Occipital lobe (tissue), 2 donors: ENCODE measurements around the gene CREB3L4. TPM values are rescaled to one million over a fixed set of nuclear protein-coding genes. Genes with fewer than 3 reads are reported as not detected.

Experiments used
- DNase-seq: peaks from one replicate; lab custom pipeline; 2025; lab: John Stamatoyannopoulos, UW
- total RNA-seq: library from RNA; depleted of rRNA; stranded (reverse); fragments of >200 nt; gene quantifications from one replicate; pipeline ENCODE4 v1.2.3, GENCODE V29; 2014

Gene CREB3L4
- total RNA-seq, result 7.2 TPM

DNA sequence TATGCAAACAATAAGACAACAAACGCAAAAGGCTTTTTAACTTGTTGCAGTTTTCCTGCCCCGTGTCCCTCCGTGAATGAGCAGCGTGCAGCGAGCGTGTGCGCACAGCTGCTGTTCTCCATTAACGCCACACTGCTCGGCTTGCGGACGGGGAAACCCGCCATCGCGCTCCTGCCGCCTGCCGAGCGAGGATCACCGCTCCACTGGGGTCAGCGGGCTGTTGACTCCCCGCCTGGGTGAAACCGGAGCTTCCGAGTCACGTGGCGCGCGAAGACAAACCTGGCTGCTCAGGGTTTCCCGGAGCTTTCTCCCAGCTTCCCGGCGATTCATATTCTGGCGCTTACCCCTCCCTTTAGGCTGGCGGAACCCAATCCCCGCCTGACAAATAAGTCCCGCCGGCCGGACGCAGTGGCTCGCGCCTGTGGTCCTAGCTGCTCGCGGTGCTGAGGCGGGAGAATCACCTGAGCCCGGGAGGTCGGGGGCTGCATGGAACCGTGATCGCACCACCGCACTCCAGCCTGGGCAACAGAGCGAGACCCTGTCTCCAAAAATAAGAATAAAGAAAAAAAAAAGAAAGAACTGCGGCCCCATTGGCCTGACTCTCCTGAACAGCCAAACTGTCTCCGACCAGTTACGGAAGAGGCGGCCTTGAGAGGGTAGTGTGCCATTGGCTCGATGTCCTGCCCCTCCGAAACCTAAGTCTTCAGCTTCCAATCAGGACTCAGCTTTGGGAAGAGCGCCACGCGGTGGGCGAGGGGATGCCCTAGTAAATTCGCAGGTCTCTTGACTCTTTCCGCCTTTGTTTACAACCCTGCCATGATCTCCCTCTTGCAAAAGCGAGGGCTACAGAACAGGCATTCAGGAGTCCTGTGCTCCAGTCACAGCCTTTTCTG is at the start of gene CREB3L4:
Gene CREB3L4, plus strand, starts transcription at position 796 of the 893 bp plus-strand sequence. CDS start 624 bp downstream, outside the sequence.
- peak; percentile 89 for DNase-seq

- no peak for DNase-seq
Observed at GRCh38 chr1:153919876-153920852, 47.5 kb upstream of the CREB3L4 start.

DNA sequence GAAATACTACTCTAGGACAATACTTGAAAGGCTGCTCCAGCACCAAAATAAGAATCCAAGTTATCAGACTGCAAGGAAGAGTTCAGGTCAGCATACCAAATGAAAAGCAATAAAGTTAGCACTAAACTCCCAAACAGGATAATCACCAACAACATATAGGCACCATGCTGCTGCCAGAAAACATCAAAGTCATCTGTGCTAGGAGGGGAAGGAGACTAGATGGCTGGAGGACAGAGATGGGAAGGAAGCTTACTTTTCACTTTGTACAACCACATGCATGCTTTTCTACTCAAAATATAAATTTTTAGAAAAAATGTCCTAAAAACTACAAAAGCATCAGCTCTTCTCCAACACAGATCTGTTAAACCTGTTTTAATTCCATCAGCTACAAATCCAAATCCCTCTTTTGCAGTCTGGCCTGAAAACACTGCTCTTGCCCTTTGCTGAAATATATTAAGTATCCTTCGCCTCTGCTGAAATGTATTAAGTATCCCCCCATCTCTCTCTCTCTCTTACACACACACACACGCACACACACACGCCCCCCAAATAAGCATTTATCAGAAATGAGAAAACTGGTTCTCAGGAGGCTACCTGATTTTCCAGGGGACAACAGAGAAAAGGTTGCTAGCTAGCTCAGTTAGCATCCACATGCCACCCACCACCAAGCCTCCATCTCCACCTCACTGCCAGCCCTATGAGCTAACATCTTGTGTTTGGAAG is 46.5 kb upstream of the CREB3L4 start:
- DNase-seq, result no peak

- DNase-seq, result no peak
Observed at GRCh38 chr1:153921803-153922075, 46.0 kb upstream of the CREB3L4 start.

DNA sequence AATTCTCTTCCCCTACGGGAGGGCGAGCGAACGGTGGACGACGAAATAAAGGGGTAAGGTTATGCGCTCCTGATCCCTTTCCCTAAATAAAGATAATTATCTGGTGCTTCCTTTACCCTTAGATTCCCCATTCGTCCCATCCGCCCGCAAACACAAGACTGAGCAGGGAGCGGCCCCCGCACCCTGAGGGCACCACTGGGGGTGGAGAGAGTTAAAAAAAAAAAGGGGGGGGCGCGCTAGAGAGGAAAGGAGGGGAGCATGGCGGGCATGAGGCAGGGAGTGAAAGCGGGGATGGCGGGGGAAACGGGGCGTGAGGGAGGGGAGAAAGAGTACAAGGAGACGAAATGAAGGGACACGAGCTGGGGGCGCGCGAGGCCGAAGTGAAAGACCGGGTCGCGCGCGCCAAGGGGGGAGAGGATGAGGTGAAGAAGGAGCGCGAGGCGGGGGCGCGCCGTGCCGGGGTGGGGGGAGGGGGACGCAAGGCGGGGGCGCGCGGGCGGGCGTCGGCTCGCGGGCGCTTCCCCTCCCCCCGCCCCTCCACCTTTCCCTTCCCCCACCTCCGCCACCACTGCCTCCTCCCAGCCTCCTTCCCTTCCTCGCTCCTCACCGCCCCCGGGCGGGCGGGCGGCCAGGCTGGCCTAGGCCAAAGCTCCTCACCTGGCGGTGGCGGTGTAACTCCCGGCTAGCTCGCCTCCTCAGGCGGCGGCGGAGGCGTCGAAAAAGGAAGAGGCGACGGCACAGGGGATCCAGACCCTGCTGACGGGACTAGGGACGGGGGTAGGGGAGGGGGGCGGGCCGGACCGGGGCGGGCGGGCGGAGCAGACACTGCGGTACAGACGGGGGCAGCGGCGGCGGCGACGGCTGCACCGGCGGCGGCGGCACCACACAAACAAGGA is 45.4 kb upstream of the CREB3L4 start:
- peak; percentile 74 for DNase-seq

DNA sequence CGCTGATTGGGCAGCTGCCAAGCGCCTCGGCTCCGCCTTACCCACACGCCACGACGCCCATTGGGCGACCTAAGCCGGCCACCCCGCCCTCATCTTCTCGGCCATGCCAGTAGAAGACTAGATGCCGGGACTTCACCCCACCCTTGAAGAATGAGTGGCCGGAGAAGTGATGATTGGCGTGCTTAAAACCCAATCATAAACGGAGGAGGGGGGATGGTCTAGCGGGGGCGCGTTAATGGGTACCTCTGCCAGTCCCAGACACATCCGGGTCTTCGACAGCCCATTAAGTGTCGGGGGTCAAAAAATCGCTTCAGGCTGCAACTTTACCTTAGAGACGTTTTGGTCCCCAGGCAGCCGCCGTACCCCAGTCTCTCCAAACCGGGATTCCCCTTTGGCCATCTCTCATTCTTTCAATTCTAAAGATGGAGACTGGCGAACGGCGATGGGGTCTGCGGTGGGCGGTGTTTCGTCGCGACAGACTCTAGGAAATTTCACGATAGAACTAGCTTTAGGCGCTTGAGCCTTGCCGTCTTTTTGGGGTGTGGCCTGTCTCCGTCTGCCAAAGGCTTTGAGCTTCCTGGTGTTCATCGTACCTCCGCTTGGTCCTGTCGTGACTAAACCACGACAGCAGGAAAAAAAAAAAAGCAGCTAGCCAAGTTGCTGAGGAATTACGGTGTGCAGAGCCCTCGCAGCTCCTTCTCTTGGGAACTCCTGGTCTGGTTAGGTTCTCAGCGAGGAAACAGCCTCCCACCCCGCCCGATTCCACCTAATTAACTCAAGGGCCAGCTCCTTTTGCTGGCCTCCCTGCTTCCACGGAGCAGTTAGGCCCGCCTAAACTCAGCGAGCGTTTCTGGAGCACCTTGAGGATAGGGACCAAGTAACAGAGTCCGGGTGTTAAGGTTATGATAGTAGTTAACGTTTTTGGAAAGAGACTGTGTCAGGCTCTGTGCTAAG is 44.5 kb upstream of the CREB3L4 start, which contains the start of gene GATAD2B:
Gene GATAD2B, minus strand, starts transcription at position 1 of the 954 bp plus-strand sequence. CDS start 94,625 bp downstream, outside the sequence.
- peak; percentile 98 for DNase-seq

DNA sequence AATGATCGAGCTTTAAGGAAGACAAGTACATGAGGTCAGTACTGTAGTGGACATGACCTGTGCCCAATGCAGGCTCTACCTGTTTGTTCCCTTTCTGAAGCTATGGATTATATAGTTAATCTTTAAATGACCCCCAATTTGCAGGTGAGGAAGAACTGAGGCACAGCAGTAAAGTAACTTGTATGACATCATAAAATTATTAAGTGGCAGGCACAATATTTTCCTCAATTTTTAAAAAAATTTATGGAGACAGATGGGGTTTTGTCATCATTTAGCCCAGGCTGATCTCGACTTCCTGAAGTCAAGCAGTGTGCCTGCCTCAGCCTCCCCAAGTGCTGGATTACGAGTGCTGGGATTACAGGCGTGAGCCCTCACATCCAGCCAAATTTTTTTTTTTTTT is 41.3 kb upstream of the CREB3L4 start:
- DNase-seq, result no peak

DNA sequence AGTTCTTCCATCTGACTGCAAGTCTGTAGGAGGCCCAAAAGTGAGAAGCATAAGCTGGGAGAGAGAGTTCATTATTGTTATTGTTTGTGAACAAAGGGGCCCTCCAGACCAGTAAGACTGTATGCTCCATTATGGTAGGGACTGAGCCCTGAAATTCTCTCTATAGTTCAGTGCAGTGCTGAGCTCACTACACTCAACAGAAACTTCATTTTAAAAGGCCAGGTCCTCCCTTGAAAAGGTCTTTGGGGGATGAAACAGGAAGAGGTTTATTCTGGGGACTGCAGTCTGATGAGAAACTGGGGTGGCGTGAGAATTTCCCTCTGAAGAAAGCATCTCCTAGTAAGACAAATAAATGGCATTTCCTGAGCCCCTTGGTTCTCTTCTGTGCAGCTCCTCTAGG is 39.5 kb upstream of the CREB3L4 start:
- DNase-seq, result no peak

- DNase-seq, result peak; percentile 44
Observed at GRCh38 chr1:153928791-153929341, 38.8 kb upstream of the CREB3L4 start.

GRCh38 chr1:153929426-153929825 is 38.3 kb upstream of the CREB3L4 start:
- no peak for DNase-seq

DNA sequence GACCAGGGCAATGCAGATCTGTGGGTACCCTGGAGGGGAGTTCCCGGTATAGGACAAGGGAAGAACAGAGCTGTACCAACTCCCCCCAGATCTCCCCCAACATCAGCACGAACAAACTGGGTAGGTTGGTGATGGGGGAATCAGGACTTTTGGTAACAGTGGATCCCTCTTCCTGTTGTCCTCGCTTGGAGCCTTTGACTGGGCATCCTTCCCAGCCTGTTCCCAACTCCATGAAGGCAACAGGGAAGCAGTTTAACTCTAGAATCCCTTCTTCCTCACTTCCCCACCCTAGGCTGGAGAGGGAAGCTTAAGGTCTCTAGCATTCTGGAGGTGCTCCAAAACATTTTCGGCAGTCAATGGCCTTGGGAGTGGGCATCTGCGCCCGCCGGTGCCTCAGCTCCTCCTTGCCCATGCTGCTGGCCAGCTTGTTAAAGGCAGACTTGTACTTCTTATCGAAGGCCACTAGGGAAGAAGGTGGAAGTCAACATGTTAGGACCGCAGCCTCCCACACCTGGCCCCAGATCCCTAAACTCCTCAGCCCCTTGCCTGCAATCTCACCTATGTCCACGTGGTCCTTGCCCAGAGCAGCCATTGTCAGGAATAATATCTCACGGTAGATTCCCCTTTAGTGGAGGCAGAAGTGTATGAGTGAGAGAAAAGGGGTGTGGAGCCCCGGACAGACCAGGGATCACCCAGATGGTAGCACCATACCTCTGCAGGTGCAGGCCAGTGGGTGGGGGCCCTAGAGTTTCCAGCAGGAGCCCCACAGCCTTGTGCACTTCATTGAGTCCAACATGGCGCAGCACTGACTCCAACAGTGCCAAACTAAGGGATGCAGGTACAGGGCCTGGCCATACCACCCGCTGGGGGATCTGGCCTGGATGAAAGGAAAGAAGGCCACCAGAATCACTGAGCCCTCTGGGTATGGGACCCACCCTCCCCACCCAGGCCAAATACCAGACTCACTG is 37.4 kb upstream of the CREB3L4 start:
- no peak for DNase-seq

DNA sequence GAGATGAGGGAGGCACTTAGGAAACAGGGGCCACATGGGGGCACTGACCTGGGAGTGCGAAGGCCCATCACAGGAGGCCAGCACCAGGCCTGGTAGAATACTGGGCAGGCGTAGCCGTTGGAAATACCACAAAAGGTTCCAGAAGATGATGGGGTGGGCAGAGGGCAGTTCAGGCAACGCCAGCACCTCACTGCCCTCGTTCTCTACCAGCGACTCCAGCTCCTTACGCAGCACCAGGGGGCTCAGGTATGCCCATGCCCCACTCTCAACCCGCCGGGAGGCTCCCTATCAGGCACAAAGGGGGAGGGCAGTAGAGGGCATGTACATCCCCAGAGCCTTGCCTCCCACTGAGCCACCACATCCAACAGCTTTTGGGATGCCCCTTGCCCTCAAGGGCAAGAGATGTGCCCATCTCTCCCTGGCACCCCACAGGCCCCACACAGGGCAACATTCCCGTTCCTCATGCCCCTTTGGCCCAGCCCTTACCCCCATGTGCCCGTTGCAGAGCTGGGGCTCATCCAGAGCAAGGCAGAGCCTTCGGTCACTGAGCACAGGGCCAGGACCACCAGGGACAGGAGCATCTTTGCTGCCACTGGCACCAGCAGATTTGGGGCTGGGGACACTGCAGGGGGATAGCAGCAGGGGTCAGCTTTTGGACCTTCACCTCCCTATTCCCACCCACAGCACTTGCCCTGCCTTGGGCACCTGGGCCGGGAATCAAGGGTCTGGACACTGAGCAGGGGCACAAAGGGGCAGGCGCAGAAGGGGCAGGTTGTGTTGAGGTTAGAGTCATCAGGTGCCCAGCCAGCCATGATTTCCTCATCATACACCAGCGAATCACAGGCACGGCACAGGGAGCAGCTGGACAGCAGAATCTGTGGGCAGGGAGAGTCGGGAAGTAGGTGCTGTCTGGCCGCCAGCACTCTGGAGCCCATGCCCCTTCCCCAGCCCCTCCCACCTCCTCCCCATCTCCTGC is 35.3 kb upstream of the CREB3L4 start:
- DNase-seq, result no peak

- no peak for DNase-seq
Observed at GRCh38 chr1:153933430-153933829, 34.3 kb upstream of the CREB3L4 start.

- no peak for DNase-seq
Observed at GRCh38 chr1:153933955-153934354, 33.7 kb upstream of the CREB3L4 start.

DNA sequence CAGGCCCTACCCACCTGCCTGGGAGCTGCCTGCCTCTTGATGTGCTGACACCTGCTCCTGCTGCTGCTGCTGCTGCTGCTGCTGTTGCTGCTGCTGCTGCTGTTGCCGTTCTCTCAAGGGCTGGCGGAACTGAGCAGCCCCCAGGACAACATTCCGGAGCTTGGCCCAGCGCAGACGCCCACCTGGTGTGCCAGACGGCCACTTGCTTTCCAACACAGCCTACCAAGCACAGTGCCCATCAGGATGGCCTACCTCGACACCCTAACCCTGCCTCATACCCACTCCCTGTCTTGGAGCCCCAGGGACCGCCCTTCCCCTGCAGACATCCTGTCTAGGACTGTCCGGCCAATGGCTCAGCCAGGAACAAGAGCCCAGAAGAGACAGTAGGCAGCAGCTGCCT is 33.0 kb upstream of the CREB3L4 start:
- DNase-seq, result no peak

GRCh38 chr1:153936011-153936802 is 31.5 kb upstream of the CREB3L4 start:
- DNase-seq, result no peak
